DOHH2 (cell line): Measurements from ENCODE around the gene FANCC.

ENCODE experiments used
- EZH2phosphoT487 ChIP-seq: fragments of 200-600 bp; sonication (generic); IDR thresholded peaks from 2 replicates; pipeline ENCODE4 v1.6.1; 2017; ENCODE audit warnings: borderline replicate concordance, mild to moderate bottlenecking, antibody characterized with exemption, low read length, moderate library complexity, mixed read lengths
- TF ChIP-seq, protein P1 (sequence below): fragments of 200-600 bp; sonication (generic); IDR thresholded peaks from one replicate; pipeline ENCODE4 v1.5.1; 2014; ENCODE audit warnings: antibody characterized with exemption, mild to moderate bottlenecking, low read depth, low read length; ENCODE audit not compliant: poor library complexity, severe bottlenecking

- TF ChIP-seq, protein P1, sequence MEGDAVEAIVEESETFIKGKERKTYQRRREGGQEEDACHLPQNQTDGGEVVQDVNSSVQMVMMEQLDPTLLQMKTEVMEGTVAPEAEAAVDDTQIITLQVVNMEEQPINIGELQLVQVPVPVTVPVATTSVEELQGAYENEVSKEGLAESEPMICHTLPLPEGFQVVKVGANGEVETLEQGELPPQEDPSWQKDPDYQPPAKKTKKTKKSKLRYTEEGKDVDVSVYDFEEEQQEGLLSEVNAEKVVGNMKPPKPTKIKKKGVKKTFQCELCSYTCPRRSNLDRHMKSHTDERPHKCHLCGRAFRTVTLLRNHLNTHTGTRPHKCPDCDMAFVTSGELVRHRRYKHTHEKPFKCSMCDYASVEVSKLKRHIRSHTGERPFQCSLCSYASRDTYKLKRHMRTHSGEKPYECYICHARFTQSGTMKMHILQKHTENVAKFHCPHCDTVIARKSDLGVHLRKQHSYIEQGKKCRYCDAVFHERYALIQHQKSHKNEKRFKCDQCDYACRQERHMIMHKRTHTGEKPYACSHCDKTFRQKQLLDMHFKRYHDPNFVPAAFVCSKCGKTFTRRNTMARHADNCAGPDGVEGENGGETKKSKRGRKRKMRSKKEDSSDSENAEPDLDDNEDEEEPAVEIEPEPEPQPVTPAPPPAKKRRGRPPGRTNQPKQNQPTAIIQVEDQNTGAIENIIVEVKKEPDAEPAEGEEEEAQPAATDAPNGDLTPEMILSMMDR: no peak
- TF ChIP-seq EZH2phosphoT487: no peak
These were observed 223.9 kb downstream of the FANCC start for GRCh38 chr9:95093586-95093985.
